Right lobe of liver (tissue), 4 donors: ENCODE measurements around the gene PTPN3.

Experiments
- CTCF ChIP-seq, 4 donors: fragments of 200-600 bp in 3 of 4; fragments of 450-650 bp in 1 of 4; IDR thresholded peaks; one replicate each; pipeline versions ENCODE4 v1.5.1 to v1.8.0; 2016 to 2022; ENCODE audit warnings: antibody characterized with exemption in 4 of 4, mild to moderate bottlenecking in 2 of 4
- POLR2A ChIP-seq: fragments of 450-650 bp; IDR thresholded peaks from one replicate; pipeline ENCODE4 v1.6.1; 2017; ENCODE audit warnings: antibody characterized with exemption, mild to moderate bottlenecking
- donor health status: DM: no; HTN: no; CAD: no.
- donor health status: DM: no; HTN: no; CAD: no.
- donor health status: DM: no; HTN: yes; CAD: no.

DNA sequence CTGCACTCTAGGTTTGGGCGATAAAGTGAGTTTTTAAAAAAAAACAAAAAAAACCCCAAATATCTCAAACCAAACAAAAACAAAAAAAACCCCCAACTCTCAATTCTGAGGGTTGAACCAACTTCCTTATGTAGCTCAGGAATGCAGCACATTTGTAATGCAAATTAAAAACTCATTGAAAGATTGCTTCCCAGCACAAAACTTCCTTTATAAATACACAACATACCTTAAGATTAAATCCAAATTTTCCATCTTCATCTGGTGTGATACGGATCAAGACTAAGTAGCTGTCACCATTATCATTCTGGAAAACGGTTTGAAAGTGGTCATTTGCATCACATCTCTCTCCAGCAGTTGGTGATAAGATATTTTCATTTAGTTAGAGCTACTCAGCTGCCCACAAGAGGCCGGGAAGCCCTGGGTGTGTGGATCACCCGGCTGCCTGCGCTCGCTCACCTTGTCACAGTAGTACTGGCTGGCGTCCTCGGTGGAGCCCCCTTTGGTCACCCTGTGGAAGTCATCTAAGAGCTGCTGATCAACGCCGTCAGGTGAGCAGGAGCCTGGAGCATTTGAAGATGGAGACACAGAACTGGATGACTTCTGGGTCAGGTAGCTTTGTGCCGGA, 88.2 kb downstream of the PTPN3 start:
- TF ChIP-seq CTCF (IDR thresholded peaks at IDR 0.05) (no peak), POLR2A (no peak)
